Activated T-cell treated with anti-CD3 and anti-CD28 coated beads, Interleukin-2, amount 50 U/mL, for 4 hours (primary cell): ENCODE results near the gene ZMYND11. TPM values are rescaled to one million over a fixed set of nuclear protein-coding genes. Genes with fewer than 3 reads are reported as not detected.
A peak's percentile ranks its signal among the peaks of the same experiment; 100 is the strongest.
"Not testable (repeated sequence)": the region's sequence is repeated elsewhere in the genome, so short reads cannot be mapped to it uniquely, and the experiment has no call there.

Experiments used
- ATAC-seq, 2 donors: fragments of 200-7000 bp; cut with Tn5 transposase; one replicate each; pipeline ENCODE4 v1.10.0; 2021
- DNase-seq: peaks from one replicate; pipeline ENCODE4 v3.0.0-alpha.2; 2020
- H3K27me3 Mint-ChIP-seq: one replicate; pipeline ENCODE4 v1.8.0; 2021; ENCODE audit warnings: low read depth, mixed read lengths
- H3K36me3 Mint-ChIP-seq: one replicate; pipeline ENCODE4 v1.8.0; 2022; ENCODE audit warnings: mixed read lengths; ENCODE audit not compliant: insufficient read depth
- H3K4me1 Mint-ChIP-seq: one replicate; pipeline ENCODE4 v1.8.0; 2021; ENCODE audit warnings: low read depth, mixed read lengths
- H3K4me3 Mint-ChIP-seq: one replicate; pipeline ENCODE4 v1.8.0; 2021; ENCODE audit warnings: mild to moderate bottlenecking, moderate library complexity, mixed read lengths
- H3K9me3 Mint-ChIP-seq: one replicate; pipeline ENCODE4 v1.8.0; 2021; ENCODE audit warnings: mixed read lengths
- total RNA-seq, 3 donors: library from RNA; stranded (reverse); gene quantifications; one replicate each; pipeline ENCODE4 v1.2.1, GENCODE V29; 2021

ZMYND11 gene
- total RNA-seq, 3 donors from 2014 or later: 29.3 to 33.3 (median 30.8) TPM

DNA sequence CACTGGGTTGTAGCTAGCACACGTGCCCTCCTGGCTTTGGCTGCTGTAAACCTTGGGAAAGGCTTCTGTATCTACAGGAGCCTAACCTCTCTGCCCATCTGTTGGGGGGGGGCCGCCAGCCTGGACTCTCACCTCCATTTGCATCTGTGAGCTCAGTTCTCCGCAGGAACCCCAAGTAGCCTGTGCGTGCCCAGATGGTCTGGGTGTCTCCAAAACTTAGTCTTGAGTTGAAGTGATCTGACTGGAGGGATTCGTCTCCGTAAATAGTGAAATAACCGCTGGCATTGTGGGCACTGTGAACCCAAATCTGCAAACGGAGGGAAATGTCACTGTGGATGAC lies 147.9 kb downstream of the ZMYND11 start:
- Mint-ChIP-seq H3K4me1 (peaks cover 12% of the 10 kb centered on the region), H3K9me3 (no peaks in the 10 kb centered on the region), H3K27me3 (no peaks in the 10 kb centered on the region), H3K4me3 (no peak overlapping the region), H3K36me3 (peaks cover 10% of the 10 kb centered on the region)
- no peak for ATAC-seq
- no peak for DNase-seq

DNA sequence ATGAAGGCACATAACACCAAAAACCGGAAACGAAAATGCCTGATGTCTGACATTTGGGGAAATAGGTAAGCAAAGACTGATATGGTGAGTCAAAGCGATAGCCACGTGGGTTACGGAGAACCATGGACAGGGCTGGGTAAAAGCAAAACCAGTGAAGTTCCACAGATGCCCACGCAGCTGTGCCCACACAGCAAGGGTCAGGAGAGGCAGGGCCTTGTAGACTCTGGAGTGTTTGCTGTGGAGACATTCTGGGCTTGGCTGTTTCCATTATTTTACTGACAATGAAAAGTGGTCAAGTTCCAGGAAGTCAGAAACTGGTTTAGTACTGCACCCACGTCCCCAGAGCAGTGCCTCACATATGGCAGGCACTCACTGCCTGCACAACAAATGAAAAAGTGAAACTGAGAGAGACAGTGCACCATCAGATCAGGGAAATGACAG lies 148.7 kb downstream of the ZMYND11 start:
- peak; percentile 74 to 83 for ATAC-seq
- no peak overlapping the region for H3K4me3 Mint-ChIP-seq
- H3K36me3 Mint-ChIP-seq: peaks cover 10% of the 10 kb centered on the region
- DNase-seq: no peak
- H3K4me1 Mint-ChIP-seq: peaks cover 12% of the 10 kb centered on the region
- H3K9me3 Mint-ChIP-seq: no peaks in the 10 kb centered on the region
- no peaks in the 10 kb centered on the region for H3K27me3 Mint-ChIP-seq

DNA sequence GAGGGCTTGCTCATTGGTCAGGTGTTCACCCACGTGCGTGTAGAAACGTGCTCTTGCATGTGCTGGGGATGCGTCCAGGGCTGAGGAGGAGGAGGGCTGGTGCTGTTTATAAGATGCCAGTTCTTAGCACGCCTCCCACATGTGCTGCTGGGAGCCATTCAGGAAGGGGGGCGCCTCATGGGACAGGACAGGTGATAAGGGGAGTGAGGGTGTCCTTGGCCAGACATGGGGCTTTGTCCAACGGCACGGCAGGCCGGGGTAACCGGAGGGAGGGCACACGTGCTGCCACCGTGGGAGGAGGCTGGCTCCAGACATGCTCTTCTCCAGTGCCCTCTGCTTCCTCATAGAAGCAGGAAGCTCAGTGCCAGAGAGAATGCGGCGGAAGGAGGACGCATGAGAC lies 150.0 kb downstream of the ZMYND11 start:
- ATAC-seq (no peak), DNase-seq (no peak)
- H3K36me3 Mint-ChIP-seq: peaks cover 10% of the 10 kb centered on the region
- peaks cover 12% of the 10 kb centered on the region for H3K4me1 Mint-ChIP-seq
- H3K27me3 Mint-ChIP-seq: no peaks in the 10 kb centered on the region
- no peaks in the 10 kb centered on the region for H3K9me3 Mint-ChIP-seq
- no peak overlapping the region for H3K4me3 Mint-ChIP-seq

DNA sequence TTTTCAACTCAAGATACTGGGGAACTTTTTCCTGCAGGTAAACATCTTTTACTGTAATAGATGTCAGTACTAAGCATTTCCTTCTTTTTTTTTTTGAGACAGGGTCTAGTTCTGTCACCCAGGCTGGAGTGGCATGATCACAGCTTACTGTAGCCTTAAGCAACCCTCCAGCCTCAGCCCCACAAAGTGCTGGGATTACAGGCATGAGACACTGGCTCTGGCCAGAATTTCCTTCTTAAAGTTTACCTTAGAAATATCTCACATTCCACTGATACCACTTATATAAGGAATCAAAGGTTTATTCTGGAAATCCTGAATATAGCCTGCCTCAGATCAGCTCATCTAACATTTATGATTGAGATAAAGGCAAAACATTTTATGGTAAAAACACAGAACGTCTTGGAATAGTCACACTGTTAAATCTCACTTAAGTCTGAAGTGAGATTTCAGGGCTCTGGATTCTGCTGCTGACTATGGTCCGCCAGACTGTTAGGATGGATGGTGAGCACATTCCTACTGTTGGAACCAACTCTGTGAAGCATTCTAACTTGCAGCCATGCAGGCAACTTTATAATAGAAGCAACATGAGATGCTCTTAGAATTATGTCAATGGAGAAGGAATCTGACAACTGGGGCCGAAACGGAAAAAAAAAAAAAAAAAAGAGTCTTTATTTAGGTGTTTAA lies 151.9 kb downstream of the ZMYND11 start:
- H3K4me1 Mint-ChIP-seq: peaks cover 12% of the 10 kb centered on the region
- peaks cover 2% of the 10 kb centered on the region for H3K27me3 Mint-ChIP-seq
- DNase-seq: no peak
- H3K36me3 Mint-ChIP-seq: peaks cover 8% of the 10 kb centered on the region
- ATAC-seq: no peak
- no peaks in the 10 kb centered on the region for H3K9me3 Mint-ChIP-seq
- H3K4me3 Mint-ChIP-seq: no peak overlapping the region

DNA sequence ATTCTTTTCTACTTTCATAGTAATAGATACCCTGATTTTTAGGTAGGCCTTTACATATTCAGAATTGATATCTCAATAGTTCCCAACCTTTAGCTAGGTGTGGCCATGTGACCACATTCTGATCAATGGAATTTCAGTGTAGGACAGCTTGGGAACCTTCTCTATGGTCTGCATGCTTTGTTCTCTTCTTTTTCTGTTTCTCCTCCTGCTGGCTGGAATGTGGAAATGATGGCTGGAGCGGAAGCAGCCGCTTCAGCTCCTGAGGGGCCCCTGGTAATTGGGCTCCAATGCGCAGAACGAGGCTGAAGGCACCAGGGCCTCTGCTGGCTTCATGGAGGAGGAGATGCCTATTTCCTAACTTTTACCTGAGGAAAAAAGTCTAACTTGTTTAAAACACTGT lies 152.6 kb downstream of the ZMYND11 start:
- DNase-seq (no peak), ATAC-seq (no peak)
- H3K27me3 Mint-ChIP-seq: peaks cover 2% of the 10 kb centered on the region
- no peak overlapping the region for H3K4me3 Mint-ChIP-seq
- no peaks in the 10 kb centered on the region for H3K9me3 Mint-ChIP-seq
- peaks cover 8% of the 10 kb centered on the region for H3K36me3 Mint-ChIP-seq
- H3K4me1 Mint-ChIP-seq: peaks cover 12% of the 10 kb centered on the region

DNA sequence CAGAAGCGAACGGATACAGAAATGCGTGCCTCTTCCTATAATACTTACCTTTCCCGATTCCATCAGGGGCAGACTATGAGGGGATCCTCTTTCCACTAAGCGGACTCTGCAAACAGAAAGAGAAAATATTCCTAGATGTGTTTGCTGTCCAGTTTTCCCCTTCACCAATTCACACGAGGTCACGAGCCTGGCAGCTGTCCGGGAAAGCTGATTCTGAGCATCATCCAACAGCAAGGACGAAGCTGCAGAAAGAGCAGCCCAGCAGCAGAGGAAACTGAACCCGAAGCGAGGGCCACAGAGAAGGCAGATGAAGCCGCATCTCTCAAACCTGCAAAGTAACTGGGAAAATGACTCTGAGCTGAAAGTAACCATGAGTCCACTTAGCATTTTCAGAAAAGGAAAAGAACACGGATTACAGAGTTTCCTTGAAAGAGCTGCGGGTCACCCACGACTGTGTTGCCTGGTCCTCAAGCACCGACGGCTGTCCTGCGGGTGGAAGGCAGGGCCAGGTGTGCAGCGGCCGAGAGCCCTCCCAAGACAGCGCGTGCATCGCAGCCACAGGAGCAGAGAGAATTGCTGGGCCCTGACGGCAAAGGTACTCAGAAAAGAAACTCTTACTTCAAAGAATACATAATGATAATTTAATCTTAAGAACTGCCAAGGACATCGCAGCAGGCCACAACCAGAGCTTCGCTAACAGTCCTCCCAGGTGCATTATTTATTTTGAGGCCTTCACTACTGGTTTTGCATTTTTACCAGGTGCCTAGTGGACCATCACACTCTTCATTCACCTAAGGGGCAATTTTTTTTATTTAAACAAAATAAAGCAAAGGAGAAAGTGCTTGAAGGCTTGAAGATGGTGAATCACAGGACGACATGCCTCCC lies 153.3 kb downstream of the ZMYND11 start:
- H3K4me1 Mint-ChIP-seq: peaks cover 10% of the 10 kb centered on the region
- H3K9me3 Mint-ChIP-seq: no peaks in the 10 kb centered on the region
- DNase-seq (no peak), ATAC-seq (no peak)
- H3K4me3 Mint-ChIP-seq: no peak overlapping the region
- H3K36me3 Mint-ChIP-seq: peaks cover 6% of the 10 kb centered on the region
- peaks cover 2% of the 10 kb centered on the region for H3K27me3 Mint-ChIP-seq

DNA sequence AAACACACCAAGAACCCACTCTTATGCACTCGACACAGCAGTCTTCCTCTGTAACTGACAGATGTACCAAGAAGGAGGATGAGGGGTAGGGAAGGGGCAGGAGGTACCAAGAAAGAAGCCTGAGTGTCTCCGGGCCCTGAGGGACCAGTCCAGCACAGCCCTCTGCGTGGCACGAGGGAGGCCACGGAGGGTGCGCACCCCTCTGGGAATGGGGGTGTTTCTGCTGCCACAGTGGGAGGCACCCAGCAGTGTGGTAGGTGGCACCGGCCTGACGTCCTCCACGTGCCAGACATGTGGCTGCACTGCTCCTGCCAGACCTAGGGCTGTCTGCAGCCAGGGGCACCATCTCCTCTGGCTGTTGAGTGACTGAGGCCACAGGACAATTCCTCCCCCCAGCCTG lies 154.3 kb downstream of the ZMYND11 start:
- H3K36me3 Mint-ChIP-seq: peaks cover 3% of the 10 kb centered on the region
- H3K27me3 Mint-ChIP-seq: peaks cover 2% of the 10 kb centered on the region
- DNase-seq (no peak), ATAC-seq (no peak)
- H3K4me3 Mint-ChIP-seq: no peak overlapping the region
- no peaks in the 10 kb centered on the region for H3K9me3 Mint-ChIP-seq
- peaks cover 4% of the 10 kb centered on the region for H3K4me1 Mint-ChIP-seq

DNA sequence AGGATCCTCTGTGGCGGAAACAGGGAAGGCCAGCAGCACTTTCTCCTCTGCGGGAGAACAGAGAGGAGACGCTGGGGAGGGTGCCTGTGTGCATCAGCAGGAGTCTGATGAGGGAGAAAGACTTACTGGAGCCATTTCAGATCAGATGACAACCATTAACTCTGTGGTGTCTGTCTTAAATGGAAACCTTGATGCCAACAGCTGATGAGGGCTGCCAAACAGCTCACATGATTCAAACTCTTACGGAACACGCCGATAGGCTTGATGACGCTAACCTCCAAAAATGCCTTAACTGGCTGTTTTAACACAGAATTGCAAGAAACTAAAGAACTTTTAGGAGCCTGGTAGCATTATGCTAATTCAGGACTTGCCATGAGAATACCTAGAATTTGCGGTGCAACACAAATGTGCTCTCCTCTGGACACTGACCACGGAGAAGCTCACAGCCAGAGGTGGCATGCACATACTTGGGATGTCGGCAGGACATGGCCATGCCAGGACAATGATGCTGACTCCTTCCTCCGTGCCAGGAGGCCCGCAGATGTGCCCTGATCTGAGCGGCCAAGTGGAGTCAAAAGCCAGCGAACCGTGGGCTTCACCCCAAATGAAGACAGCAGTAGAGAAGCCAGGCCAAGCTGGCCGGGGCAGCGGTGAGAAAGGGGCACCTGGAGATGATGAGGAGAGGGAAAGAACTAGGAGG lies 154.9 kb downstream of the ZMYND11 start:
- no peak for ATAC-seq
- peaks cover 3% of the 10 kb centered on the region for H3K36me3 Mint-ChIP-seq

DNA sequence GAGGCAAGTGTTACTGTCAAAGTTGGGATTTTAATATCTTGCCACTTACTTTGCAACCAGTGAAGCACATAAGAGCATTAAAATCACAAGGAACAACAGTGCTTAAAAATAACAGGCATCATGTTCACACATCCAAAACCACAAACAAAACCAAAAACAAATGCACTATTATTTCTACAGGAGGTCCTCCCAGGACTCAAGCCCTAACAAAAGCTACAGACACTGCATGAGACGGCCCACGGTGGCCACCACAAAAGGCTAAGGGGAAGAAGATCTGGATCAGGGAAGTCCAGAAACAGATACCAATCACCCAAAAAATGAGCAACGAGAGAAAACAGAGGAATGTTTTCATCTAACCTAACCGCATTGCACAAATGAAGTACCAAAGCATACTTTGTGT lies 158.4 kb downstream of the ZMYND11 start:
- Mint-ChIP-seq H3K4me3 (no peak overlapping the region), H3K4me1 (peaks cover 3% of the 10 kb centered on the region)
- ATAC-seq: no peak

More for the DNA sequence above, 154.9 kb downstream of the ZMYND11 start:
- peaks cover 3% of the 10 kb centered on the region for H3K4me1 Mint-ChIP-seq
- H3K9me3 Mint-ChIP-seq: no peaks in the 10 kb centered on the region
- no peak overlapping the region for H3K4me3 Mint-ChIP-seq
- H3K27me3 Mint-ChIP-seq: peaks cover 2% of the 10 kb centered on the region
- DNase-seq: no peak

DNA sequence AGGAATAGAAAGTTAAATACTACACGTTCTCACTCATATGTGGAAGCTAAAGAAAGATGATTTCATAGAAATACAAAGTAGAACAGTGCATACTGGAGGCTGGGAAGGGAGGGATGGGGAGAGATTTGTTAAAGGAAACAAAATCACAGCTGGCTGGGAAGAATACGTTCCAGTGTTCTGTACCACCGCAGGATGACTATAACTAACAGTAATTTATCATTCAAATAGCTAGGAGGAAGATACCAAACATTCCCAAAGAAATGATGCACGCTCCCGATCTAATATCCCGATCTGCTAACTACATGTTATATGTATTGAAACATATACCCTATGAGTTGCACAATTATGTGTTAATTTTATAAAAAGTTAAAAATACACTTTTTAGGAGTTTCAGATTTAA lies 162.3 kb downstream of the ZMYND11 start:
- Mint-ChIP-seq H3K9me3 (no peaks in the 10 kb centered on the region), H3K4me3 (no peak overlapping the region), H3K4me1 (peaks cover 4% of the 10 kb centered on the region), H3K27me3 (no peaks in the 10 kb centered on the region), H3K36me3 (peaks cover 5% of the 10 kb centered on the region)
- DNase-seq (no peak), ATAC-seq (no peak)

More for the DNA sequence above, 158.4 kb downstream of the ZMYND11 start:
- Mint-ChIP-seq H3K9me3 (no peaks in the 10 kb centered on the region), H3K36me3 (peaks cover 3% of the 10 kb centered on the region), H3K27me3 (peaks cover 2% of the 10 kb centered on the region)
- no peak for DNase-seq

DNA sequence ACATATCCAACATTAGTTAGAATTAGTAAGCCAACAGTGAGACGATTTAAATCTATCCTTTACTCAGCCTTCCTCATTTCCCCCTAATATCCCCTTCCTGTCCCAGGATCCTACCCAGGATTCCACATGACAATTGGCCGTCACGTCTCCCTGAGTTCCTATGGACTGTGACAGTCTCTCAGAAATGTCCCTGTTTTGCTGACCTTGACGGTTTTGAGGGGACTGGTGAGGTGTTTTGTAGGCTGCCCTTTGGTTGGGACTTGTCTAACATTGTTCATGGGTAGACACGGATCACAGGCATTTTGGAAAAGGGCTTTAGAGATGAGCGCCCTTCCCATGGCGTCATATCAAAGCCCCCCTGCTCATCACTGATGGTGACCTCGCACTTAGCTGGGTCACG lies 162.8 kb downstream of the ZMYND11 start:
- Mint-ChIP-seq H3K4me3 (no peak overlapping the region), H3K9me3 (no peaks in the 10 kb centered on the region), H3K36me3 (peaks cover 5% of the 10 kb centered on the region), H3K27me3 (no peaks in the 10 kb centered on the region), H3K4me1 (peaks cover 4% of the 10 kb centered on the region)
- ATAC-seq (no peak), DNase-seq (no peak)

DNA sequence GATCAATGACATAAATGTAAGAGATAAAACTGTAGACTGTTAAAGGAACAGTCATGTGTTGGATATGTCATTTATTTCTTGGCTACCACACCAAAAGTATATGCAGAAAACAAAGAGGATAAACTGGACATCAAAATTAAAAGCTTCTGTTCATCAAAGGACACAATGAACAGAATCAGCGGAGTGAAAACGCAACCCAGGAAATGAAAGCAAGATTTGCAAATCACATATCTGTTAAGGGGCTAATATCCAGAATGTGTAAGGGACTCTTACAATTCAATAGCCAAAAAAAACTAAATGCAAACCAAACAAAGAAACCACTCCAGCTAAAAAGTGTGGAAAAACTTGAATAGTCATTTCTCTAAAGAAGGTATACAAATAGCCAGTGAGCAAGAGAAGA lies 164.3 kb downstream of the ZMYND11 start:
- peaks cover 6% of the 10 kb centered on the region for H3K36me3 Mint-ChIP-seq
- no peak for DNase-seq
- no peak for ATAC-seq
- H3K4me1 Mint-ChIP-seq: peaks cover 1% of the 10 kb centered on the region
- H3K4me3 Mint-ChIP-seq: no peak overlapping the region
- H3K9me3 Mint-ChIP-seq: no peaks in the 10 kb centered on the region
- no peaks in the 10 kb centered on the region for H3K27me3 Mint-ChIP-seq

DNA sequence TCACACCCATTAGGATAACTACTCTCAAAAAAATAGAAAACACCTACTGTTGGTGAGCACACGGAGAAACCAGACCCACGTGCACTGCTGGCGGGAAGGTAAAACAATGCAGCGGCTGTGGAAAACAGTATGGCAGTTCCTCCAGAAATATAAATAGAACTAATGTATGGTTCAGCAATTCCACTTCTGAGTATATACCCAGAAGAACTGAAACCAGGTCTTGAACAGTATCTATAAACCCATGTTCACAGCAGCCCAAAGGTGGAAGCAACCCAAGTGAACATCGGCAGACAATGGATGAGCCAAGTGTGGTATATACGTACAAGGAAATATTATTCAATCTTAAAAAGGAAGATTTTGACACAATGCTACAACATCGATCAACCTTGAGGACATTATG lies 164.7 kb downstream of the ZMYND11 start:
- Mint-ChIP-seq H3K4me3 (no peak overlapping the region), H3K36me3 (peaks cover 6% of the 10 kb centered on the region), H3K27me3 (no peaks in the 10 kb centered on the region), H3K9me3 (no peaks in the 10 kb centered on the region), H3K4me1 (peaks cover 1% of the 10 kb centered on the region)
- DNase-seq: no peak
- no peak for ATAC-seq

DNA sequence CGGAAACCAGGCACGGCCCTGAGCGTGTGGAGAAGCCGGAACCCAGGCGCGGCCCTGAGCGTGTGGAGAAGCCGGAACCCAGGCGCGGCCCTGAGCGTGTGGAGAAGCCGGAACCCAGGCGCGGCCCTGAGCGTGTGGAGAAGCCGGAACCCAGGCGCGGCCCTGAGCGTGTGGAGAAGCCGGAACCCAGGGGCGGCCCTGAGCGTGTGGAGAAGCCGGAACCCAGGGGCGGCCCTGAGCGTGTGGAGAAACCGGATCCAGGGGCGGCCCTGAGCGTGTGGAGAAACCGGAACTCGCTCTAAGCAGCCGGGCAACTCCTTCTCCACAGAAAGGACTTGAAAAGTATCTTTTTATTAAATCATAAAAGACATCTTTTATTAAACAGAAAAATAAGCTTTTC lies 165.3 kb downstream of the ZMYND11 start:
- not testable (repeated sequence) for H3K27me3 Mint-ChIP-seq, H3K4me3 Mint-ChIP-seq, H3K4me1 Mint-ChIP-seq, H3K36me3 Mint-ChIP-seq, DNase-seq, ATAC-seq, H3K9me3 Mint-ChIP-seq
